Loucy (cell line): ENCODE measurements around the gene CCL28.

Experiments
- H2AFZ ChIP-seq: fragments of 200-600 bp; sonication (generic); 2 replicates; pipeline ENCODE4 v1.6.0; 2016; ENCODE audit warnings: antibody characterized with exemption, mild to moderate bottlenecking, low read length, moderate library complexity
- H3F3A ChIP-seq: fragments of 200-600 bp; 2 replicates; pipeline ENCODE4 v1.6.0; 2016; ENCODE audit warnings: antibody characterized with exemption, low read depth, mild to moderate bottlenecking
- H3K27me3 ChIP-seq: fragments of 200-600 bp; sonication (generic); 2 replicates; pipeline ENCODE4 v1.6.1; 2014; ENCODE audit warnings: low read length, mild to moderate bottlenecking; ENCODE audit not compliant: insufficient read depth, poor library complexity, severe bottlenecking
- H3K36me3 ChIP-seq: fragments of 200-600 bp; sonication (generic); 2 replicates; pipeline ENCODE4 v1.6.1; 2016; ENCODE audit warnings: low read length; ENCODE audit not compliant: insufficient read depth
- H3K4me1 ChIP-seq: fragments of 200-600 bp; sonication (generic); 2 replicates; pipeline ENCODE4 v1.5.1; 2014; ENCODE audit warnings: low read length, mild to moderate bottlenecking; ENCODE audit not compliant: insufficient read depth, poor library complexity, severe bottlenecking
- H3K4me2 ChIP-seq: fragments of 200-600 bp; sonication (generic); 2 replicates; pipeline ENCODE4 v1.6.0; 2014; ENCODE audit warnings: antibody characterized with exemption, low read length, low read depth, mild to moderate bottlenecking; ENCODE audit not compliant: poor library complexity, severe bottlenecking
- H3K4me3 ChIP-seq: fragments of 200-600 bp; sonication (generic); 2 replicates; pipeline ENCODE4 v1.5.1; 2014; ENCODE audit warnings: low read length, mild to moderate bottlenecking, mixed read lengths; ENCODE audit not compliant: poor library complexity, severe bottlenecking
- H3K79me2 ChIP-seq: fragments of 200-600 bp; sonication (generic); 2 replicates; pipeline ENCODE4 v1.6.1; 2014; ENCODE audit warnings: low read length; ENCODE audit not compliant: insufficient read depth
- H3K9ac ChIP-seq: fragments of 200-600 bp; sonication (generic); 2 replicates; pipeline ENCODE4 v1.6.0; 2014; ENCODE audit warnings: mild to moderate bottlenecking, low read depth, low read length, moderate library complexity; ENCODE audit not compliant: poor library complexity, severe bottlenecking
- H3K9me2 ChIP-seq: fragments of 200-600 bp; sonication (generic); replicated peaks from 2 replicates; pipeline ENCODE4 v1.6.1; 2016; ENCODE audit warnings: low read depth, low read length, mixed read lengths
- H3K9me3 ChIP-seq: fragments of 200-600 bp; sonication (generic); 2 replicates; pipeline ENCODE4 v1.6.1; 2014; ENCODE audit warnings: mild to moderate bottlenecking, antibody characterized with exemption, low read length, low read depth; ENCODE audit not compliant: insufficient read depth
- H4K20me1 ChIP-seq: fragments of 200-600 bp; sonication (generic); 2 replicates; pipeline ENCODE4 v1.6.0; 2014; ENCODE audit warnings: antibody characterized with exemption, low read length, mild to moderate bottlenecking; ENCODE audit not compliant: insufficient read depth, poor library complexity, severe bottlenecking
- CTCF ChIP-seq: fragments of 200-600 bp; sonication (generic); conservative IDR thresholded peaks from 2 replicates; pipeline ENCODE4 v1.5.1; 2014; ENCODE audit warnings: mild to moderate bottlenecking, antibody characterized with exemption, low read length
- EZH2phosphoT487 ChIP-seq: fragments of 200-600 bp; IDR thresholded peaks from 2 replicates; pipeline ENCODE4 v1.6.1; 2018; ENCODE audit warnings: antibody characterized with exemption, mild to moderate bottlenecking, moderate library complexity, borderline replicate concordance

The CCL28 gene

GRCh38 chr5:43338862-43339261 lies 73.3 kb downstream of the CCL28 start:
- no peaks in the 10 kb centered on the region for H3K27me3 ChIP-seq
- H3K4me2 ChIP-seq, result no peak overlapping the region
- TF ChIP-seq EZH2phosphoT487 (no peak), CTCF (no peak)
- H4K20me1 ChIP-seq, result no peaks in the 10 kb centered on the region
- no peaks in the 10 kb centered on the region for H3K36me3 ChIP-seq
- peaks cover 3% of the 10 kb centered on the region; the same call in 1 of the 2 replicates for H3K9me3 ChIP-seq
- H3K79me2 ChIP-seq, result no peaks in the 10 kb centered on the region
- no peaks in the 10 kb centered on the region for H3F3A ChIP-seq
- no peaks in the 10 kb centered on the region for H3K4me1 ChIP-seq
- H3K4me3 ChIP-seq, result no peak overlapping the region
- H3K9ac ChIP-seq, result no peak overlapping the region
- no peak overlapping the region for H2AFZ ChIP-seq
- no peaks in the 10 kb centered on the region for H3K9me2 ChIP-seq

- Histone ChIP-seq H3K4me3 (no peak overlapping the region), H3K9ac (no peak overlapping the region), H3K9me2 (no peaks in the 10 kb centered on the region), H3K4me2 (no peak overlapping the region), H3K27me3 (no peaks in the 10 kb centered on the region), H3K79me2 (no peaks in the 10 kb centered on the region), H2AFZ (no peak overlapping the region), H3K36me3 (no peaks in the 10 kb centered on the region), H4K20me1 (no peaks in the 10 kb centered on the region), H3K4me1 (no peaks in the 10 kb centered on the region), H3F3A (no peaks in the 10 kb centered on the region), H3K9me3 (peaks cover 3% of the 10 kb centered on the region; the same call in 1 of the 2 replicates)
- TF ChIP-seq CTCF (no peak), EZH2phosphoT487 (no peak)
Observed at GRCh38 chr5:43336159-43336558, 76.0 kb downstream of the CCL28 start.

GRCh38 chr5:43335681-43336080 lies 76.5 kb downstream of the CCL28 start:
- Histone ChIP-seq H2AFZ (no peak overlapping the region), H3K9ac (no peak overlapping the region), H3K27me3 (no peaks in the 10 kb centered on the region), H4K20me1 (no peaks in the 10 kb centered on the region), H3K9me2 (no peaks in the 10 kb centered on the region), H3K9me3 (peaks cover under 1% of the 10 kb centered on the region; the same call in 1 of the 2 replicates), H3K4me2 (no peak overlapping the region), H3K36me3 (no peaks in the 10 kb centered on the region), H3F3A (no peaks in the 10 kb centered on the region), H3K79me2 (no peaks in the 10 kb centered on the region), H3K4me1 (no peaks in the 10 kb centered on the region), H3K4me3 (no peak overlapping the region)
- TF ChIP-seq CTCF, result no peak
- no peak for TF ChIP-seq EZH2phosphoT487
